ENCODE measurements around the gene RNF151.
A peak's percentile ranks its signal among the peaks of the same experiment; 100 is the strongest.

Gene RNF151

GRCh38 chr16:1991948-1992703 is 25.5 kb downstream of the RNF151 start:
- peak overlapping the region; percentile 64 for H3K4me3 ChIP-seq
- TF ChIP-seq CTCF (IDR thresholded peaks at IDR 0.05) = no peak
- H3K27ac ChIP-seq = peak overlapping the region in 1 of 2 donors; percentile 19
- DNase-seq (ENCODE audit: low spot score) = peak; percentile 92

GRCh38 chr16:1992704-1993317 is 26.2 kb downstream of the RNF151 start:
- no peak for DNase-seq (ENCODE audit: low spot score)
- Histone ChIP-seq H3K4me3 (peak overlapping the region; percentile 64), H3K27ac (no peak overlapping the region)
- TF ChIP-seq CTCF (IDR thresholded peaks at IDR 0.05) = no peak

GRCh38 chr16:1993731-1994131 is 27.1 kb downstream of the RNF151 start:
- DNase-seq (ENCODE audit: low spot score) = no peak
- no peak overlapping the region for H3K27ac ChIP-seq
- no peak for TF ChIP-seq CTCF (IDR thresholded peaks at IDR 0.05)
- H3K4me3 ChIP-seq = no peak overlapping the region

GRCh38 chr16:1997494-1998359 is 31.1 kb downstream of the RNF151 start:
- no peak for TF ChIP-seq CTCF (IDR thresholded peaks at IDR 0.05)
- no peak overlapping the region for H3K4me3 ChIP-seq
- no peak for DNase-seq (ENCODE audit: low spot score)
- H3K27ac ChIP-seq = peak overlapping the region in 1 of 2 donors; percentile 16

- Histone ChIP-seq H3K27ac (peak overlapping the region in 1 of 2 donors; percentile 16), H3K4me3 (no peak overlapping the region)
- DNase-seq (ENCODE audit: low spot score) = no peak
- TF ChIP-seq CTCF (IDR thresholded peaks at IDR 0.05) = no peak
These were observed 31.7 kb downstream of the RNF151 start for GRCh38 chr16:1998360-1998835.

GRCh38 chr16:1998852-1999801 is 32.5 kb downstream of the RNF151 start:
- H3K27ac ChIP-seq = no peak overlapping the region
- no peak for DNase-seq (ENCODE audit: low spot score)
- TF ChIP-seq CTCF (IDR thresholded peaks at IDR 0.05) = no peak
- no peak overlapping the region for H3K4me3 ChIP-seq

Measured in coronary artery (tissue), 2 donors.